HG02798 (cell line): ENCODE measurements around the gene LRRC37A3.
A peak's percentile ranks its signal among the peaks of the same experiment; 100 is the strongest.
"Not testable (repeated sequence)": the region's sequence is repeated elsewhere in the genome, so short reads cannot be mapped to it uniquely, and the experiment has no call there.

Source experiments
- ATAC-seq: cut with Tn5 transposase; IDR thresholded peaks from one replicate; pipeline ENCODE4 v1.9.1; 2021; ENCODE audit warnings: mild to moderate bottlenecking; ENCODE audit not compliant: unreplicated experiment, poor library complexity

Gene LRRC37A3

DNA sequence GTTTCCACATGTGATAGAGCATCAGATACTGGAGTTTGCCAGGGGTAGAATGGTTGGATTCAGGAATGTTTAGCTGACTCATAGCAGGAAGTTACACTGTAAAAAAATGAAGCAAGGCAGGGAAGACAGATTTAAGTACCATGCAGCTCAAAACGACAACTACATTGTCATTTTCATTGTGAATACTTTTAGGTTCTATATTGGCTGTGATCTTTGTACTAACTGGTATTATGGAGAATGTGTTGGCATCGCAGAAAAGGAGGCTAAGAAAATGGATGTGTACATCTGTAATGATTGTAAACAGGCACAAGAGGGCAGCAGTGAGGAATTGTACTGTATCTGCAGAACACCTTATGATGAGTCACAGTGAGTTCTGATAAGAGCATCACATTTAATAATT, 8.2 kb upstream of the LRRC37A3 start:
- peak; percentile 67 for ATAC-seq

DNA sequence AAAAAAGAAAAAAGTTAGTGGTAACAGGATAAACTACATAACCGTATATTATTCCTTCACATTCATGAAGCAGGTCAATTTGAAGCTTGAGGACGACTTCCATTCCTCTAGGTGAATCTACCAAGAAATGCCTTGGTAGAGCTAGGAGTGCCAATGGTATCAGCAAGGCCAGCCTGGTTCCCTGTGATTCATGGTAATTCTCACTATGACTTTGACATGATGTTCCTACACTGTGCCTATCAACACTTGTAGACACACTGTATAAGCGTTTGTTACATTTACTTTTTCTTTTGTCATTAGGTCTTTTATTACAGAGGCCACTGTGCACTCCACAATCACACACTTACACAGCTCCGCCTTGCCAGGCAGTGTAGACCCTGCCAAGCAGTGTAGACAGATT, 7.2 kb upstream of the LRRC37A3 start:
- ATAC-seq: not testable (repeated sequence)

DNA sequence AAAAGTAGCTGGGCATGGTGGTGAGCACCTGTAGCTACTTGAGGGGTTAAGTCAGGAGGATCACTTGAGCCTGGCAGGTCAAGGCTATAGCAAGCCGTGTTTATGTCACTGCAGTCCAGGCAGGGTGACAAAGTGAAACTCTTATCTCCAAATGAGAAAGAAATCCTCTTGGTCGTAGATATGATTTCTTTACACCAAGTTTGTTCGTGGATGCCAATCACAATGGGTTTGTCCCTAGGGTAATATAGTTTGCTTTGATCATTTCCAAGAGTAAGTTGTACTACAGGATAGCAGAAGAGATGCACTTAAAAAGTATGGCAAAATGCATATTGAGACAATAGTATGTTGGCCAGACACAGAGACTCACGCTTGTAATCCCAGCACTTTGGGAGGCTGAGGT, 6.0 kb upstream of the LRRC37A3 start:
- not testable (repeated sequence) for ATAC-seq

DNA sequence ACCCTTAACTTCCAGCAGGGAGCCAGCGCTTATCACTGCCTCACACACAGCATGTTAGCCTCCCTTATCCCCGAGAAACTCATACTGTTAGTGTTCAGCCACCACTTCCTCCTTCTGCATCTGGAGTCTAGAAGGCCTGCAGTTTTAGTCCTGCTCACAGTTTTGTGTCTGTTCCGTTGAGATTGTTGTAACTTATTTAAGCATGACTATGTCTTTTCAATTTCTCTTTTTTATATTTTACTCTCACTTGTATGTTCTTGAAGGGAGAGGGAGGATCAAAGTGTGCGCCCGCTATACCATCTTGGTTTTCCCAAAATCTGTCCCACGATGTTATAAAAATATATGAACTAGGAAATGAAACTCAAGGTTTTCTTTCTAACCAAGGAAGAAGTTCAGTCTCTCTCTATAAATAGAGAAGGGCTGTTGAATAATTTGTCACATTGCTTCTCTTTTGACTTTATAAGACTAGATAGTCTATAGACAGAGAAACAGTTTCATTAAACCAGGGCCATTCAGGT, 3.8 kb upstream of the LRRC37A3 start:
- not testable (repeated sequence) for ATAC-seq

DNA sequence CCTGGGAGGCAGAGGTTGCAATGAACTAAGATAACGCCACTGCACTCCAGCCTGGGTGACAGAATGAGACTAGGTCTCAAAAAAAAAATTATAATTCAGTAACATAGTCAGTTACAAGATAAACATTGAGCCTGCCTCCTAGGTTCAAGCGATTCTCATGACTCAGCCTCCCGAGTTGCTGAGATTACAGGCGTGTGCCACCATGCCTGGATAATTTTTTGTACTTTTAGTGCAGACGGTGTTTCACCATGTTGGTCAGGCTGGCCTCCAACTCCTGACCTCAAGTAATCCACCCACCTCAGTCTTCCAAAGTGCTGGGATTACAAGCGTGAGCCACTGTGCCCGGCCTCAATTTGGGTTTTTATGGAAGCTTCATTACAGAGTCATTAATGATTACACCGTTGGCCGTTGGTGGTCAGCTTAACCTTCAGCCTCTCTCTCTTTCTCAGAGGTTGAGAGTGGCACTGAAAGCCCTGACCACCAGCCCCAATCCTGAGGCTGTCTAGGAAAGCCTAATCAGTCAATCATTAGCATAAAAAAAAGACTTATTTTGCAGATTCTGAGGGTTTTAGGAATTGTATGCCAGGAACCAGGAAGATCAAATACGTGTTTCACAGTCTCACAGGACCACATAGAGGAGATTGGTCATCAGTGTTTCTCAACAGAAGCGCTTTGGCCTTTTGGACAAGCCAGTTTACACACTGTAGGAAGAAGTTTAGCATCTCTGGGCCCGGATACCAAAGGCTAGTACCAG, 1.3 kb upstream of the LRRC37A3 start:
- no peak for ATAC-seq

DNA sequence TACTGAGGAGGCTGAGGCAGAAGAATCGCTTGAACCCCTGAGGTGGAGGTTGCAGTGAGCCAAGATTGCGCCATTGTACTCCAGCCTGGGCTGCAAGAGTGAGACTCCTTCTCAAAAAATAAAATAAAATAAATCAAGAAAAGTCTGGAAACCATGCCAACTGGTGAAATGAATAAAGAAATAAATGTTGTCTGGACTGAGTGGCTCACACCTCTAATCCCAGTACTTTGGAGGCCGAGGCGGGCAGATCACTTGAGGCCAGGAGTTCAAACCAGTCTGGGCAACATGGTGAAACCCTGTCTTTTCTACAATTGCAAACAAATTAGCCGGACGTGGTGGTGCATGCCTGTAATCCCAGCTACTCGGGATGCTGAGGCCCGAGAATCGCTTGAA, 744 bp upstream of the LRRC37A3 start:
- no peak for ATAC-seq

DNA sequence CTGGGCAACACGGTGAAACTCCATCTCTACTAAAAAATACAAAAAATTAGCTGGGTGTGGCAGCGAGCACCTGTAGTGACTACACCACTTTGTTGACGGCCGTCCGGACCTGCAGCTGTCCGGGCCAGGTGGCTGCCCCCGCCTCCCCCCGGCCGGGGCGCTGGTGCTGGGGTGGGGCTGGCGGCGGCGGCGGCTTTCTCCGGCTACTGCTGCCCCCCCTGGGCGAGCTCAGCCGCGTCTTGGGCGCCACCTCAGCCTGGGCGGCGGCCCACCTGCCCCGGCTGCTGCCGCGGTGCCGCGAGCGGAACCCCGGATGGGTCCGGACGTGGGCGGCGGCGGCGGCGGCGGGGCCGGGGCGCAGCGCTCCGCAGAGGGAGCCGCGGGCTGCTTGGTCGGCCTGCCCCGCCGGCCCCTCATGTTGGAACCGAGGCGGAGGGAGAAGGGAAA, 413 bp downstream of the LRRC37A3 start:
- peak; percentile 63 for ATAC-seq

DNA sequence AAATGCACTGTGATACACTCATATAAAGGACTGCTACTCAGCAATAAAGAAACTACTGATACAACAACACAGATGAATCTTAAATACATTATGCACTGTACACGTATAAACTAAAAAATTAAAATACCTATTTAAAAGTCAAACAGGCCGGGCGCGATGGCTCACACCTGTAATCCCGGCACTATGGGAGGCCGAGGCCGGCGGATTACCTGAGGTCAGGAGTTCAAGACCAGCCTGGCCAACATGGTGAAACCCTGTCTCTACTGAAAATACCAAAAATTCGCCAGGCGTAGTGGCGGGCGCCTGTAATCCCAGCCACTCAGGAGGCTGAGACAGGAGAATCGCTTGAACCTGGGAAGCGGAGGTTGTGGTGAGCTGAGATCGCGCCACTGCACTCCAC, 1.7 kb downstream of the LRRC37A3 start:
- ATAC-seq: not testable (repeated sequence)

DNA sequence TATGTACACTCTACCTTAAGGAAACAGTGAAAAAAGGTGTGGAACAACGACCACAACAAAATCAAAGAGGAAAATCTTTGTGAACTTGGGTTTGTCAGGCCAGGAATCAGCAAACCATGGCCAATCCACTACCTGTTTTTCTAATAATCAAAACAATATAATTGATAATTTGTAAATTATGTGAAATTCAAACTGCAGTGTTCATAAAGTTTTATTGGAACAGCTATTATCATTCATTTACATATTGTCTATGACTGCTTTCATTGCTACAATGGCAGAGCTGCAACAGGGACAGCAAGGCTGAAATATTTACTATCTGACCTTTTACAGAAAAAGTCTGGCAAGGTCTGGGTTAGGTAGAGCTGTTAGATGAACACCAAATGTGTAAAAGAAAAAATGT, 4.0 kb downstream of the LRRC37A3 start:
- ATAC-seq: not testable (repeated sequence)

DNA sequence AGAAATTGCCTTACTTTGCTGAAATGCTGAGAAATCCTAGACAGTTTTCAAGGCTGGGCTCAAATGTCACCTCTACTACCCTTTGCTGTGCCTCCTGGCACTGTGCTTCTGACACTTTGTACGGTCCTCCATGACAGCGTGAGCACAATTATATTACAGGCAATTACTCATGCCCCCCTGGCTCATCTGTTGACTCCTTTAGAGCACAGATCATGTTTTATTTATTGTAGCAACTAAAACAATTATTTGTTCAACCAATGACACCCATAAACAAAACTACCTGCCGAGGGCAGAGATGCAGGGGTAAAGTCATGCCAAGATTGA, 9.1 kb downstream of the LRRC37A3 start:
- ATAC-seq: not testable (repeated sequence)

DNA sequence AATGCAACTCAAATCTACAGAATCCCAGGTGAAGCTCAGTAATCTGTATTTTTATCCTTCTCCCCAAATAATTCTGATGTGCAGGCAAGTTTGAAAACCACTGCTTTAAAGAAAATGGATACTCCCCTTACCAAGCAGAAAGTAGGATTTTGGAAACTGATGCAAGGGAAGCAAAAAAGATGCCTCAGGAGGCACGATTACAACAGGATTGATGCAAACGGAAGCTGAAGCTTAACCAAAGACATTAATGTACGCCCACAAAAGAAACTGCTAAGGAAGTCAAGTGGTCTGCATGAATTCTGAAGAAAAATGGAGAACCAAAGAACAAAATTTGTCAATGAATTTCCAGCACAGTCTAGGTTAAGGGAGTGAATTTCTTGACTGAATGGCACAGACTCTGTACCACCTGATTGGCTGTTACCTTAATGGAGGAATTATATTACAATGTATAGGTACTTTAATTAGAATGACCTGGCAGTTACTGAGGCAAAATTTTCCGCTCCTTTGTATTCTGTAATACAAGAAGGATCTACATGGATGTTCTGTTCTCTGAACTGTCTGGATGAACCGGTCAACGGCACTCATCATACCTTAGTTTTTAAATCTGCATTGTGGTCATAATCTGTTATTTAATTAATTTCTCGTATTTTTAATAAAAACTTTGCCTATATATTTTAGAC, 9.6 kb downstream of the LRRC37A3 start:
- ATAC-seq: not testable (repeated sequence)

DNA sequence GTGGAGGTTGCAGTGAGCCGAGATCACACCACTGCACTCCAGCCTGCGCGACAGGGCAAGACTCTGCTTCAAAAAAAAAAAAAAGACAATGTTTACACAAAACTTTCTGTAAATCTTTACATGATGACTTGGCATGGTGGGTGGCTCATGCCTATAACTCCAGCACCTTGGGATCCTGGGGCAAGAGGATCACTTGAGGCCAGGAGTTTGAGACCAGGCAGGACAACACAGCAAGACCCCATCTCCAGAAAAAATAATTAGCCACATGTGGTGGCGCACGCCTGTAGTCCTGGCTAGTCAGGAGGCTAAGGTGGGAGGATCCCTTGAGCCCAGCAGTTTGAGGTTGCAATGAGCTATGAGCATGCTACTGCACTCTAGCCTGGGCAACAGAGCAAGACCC, 15.2 kb downstream of the LRRC37A3 start:
- ATAC-seq: not testable (repeated sequence)

DNA sequence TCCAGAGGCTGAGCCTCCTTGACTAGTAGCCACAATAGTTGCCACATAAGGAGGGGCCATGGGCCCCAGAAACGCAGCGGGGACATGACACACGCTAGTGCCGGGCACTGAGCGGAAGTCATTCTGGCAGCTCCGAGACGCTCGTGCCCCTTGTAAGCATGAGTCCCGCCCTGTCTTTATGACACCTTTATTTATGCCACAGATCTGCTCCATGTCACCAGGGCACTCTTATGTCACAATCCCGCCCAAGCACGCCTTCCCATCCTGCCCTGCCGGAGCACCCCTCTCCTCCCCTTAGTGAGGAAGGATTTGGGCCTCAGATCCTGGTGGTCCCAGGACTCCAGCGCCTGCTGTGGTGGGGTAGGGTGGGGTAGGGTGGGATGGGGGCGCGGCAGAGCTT, 22.1 kb downstream of the LRRC37A3 start:
- not testable (repeated sequence) for ATAC-seq

DNA sequence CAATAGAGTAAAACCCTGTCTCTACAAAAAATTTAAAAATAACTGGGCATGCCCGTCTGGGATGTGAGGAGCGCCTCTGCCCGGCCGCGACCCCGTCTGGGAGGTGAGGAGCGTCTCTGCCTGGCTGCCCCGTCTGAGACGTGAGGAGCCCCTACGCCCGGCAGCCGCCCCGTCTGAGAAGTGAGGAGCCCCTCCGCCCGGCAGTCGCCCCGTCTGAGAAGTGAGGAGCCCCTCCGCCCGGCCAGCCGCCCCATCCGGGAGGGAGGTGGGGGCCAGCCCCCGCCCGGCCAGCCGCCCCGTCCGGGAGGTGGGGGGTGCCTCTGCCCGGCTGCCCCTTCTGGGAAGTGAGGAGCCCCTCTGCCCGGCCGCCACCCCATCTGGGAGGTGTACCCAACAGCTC, 45.1 kb downstream of the LRRC37A3 start:
- not testable (repeated sequence) for ATAC-seq

DNA sequence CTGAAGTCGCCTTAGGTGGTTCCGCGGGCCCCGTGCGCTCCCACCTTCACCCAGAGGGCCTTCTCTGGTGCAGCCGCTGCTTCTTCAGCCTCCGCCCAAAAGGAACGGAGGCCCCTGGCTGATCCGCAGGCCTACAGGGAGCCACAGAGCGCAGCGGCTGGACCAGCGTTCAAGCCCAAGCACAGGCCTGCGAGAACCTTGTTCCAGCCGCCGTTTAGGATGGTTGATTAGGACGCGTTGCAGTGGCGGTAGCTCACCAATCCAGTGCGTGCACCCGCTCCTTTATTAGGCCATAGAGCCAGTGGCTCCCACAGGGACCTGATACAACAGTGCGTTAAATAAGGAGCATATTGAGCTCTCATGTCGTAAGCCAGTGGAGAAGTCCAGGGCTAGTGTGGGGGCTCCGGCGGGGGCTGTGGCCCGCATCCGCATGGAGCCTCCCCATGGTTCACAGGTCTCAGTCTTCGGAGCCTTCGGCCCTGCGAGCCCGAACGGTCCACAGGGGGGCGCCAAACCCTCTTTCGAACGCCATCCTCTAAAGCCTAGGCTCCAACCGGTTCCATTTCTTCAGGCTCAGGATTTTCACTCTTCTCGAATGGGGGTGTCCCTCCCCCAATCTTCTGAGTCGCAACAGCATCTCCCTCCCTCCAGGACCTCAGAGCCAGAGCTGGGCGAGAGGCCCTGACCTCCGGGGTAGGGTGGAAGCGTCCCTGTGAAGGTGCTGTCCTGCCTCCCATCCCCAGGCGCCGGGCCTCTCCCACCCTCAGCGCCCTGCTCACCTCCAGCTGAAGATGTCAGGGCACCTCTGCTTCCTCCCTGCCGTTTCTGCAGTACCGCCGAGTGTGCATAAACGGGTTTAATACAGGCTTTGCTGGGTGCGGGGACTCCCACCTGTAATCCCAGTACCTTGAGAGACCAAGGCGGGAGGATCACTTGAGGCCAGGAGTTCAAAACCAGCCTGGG, 71.5 kb downstream of the LRRC37A3 start:
- ATAC-seq: not testable (repeated sequence)

DNA sequence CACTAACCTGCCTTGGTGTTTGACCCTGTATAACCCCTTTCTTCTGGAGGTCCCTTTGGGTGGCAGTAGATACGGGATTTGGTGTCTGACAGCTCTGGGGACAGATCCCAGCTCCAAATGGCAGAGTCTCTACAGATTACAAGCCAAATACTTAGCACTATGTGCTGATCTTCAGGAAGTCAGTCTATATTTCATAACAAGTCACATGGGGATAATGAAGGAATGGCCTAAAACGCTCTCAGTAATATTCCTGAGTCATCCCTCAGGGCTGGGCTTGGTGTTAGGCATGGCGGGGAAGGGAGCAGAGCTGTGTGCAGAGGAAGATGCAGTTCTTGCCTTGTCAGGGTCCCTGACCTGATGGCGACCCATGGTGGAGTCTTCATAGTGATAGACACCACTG, 72.4 kb downstream of the LRRC37A3 start:
- not testable (repeated sequence) for ATAC-seq

DNA sequence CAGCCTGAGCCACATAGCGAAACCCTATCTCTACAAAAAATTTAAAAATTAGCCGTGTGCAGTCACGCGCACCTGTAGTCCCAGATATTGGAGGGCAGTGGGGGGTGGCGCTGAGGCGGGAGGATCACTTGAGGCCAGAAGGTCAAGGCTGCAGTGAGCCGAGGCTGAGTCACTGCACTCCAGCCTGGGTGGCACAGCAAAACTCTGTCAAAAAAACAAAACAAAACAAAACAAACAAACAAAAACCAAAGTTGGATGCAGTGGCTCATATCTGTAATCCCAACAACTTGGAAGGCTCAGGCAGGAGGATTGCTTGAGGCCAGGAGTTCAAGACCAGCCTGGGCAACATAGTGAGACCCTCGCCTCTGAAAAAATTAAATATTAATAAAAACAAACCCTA, 75.4 kb downstream of the LRRC37A3 start:
- not testable (repeated sequence) for ATAC-seq

DNA sequence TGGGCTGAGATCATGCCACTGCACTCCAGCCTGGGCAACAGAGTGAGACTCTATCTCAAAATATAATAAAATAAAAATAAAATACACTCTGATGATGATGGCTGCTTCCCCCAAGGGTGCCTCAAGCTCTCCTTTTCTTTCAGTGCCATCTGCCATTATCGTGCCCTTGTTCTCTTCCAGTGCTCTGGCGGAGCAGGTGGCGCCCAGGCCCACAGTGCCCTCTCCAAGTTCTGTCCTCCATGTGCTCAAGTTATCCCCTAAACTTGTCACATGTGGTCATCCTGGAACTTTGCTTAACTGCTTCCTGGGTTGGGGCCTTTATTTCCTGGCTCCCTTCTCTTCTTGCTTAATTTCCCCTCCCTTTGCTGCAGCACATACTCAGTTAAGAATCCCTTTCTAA, 76.4 kb downstream of the LRRC37A3 start:
- ATAC-seq: not testable (repeated sequence)

DNA sequence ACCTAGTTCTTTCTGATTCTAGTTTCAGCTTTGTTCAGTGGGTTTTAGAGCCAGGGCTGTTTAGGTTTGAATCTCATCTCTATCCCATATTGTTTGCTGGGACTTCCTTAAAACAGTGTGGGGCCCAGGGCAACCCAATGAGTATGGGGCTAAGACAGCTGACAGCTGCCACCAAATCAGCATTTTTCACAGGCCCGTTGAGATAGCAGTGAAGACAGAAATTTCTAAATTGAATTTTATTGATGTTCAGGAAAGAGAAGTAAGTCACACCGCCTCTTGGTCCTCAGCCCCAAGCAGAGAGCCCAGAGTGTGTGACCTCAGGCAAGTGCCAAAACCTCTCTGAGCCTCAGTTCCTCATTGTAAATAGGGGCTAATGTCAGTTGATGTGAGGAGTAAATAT, 78.3 kb downstream of the LRRC37A3 start:
- ATAC-seq: not testable (repeated sequence)

DNA sequence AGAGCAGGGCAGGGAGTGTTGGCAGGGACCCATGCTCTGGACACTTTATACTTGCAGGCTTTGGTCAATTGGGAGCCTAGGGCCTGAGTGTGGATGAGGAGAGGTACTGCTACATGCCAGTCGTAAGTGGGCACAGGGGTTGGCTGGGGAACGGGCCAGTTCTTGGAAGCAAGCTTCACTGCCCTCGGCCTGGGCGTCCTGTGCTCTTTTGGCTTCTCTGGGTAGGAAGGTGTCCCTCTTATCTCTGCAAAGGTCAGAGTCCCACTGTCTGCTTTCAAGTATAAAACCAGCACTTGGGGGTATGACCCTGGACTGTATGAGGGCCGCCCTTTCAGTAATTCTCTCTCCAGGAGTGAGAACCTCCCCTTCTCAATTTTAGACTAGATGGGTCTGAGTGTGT, 80.8 kb downstream of the LRRC37A3 start:
- not testable (repeated sequence) for ATAC-seq
